Measurements from ENCODE around the gene HOMER2. TPM values are rescaled to one million over a fixed set of nuclear protein-coding genes. Genes with fewer than 3 reads are reported as not detected.

Gene HOMER2
- total and polyA plus RNA-seq, 2 experiments from 2014 or later = 5.9 to 14.5 TPM

- Histone ChIP-seq H3K79me2 (no peaks in the 10 kb centered on the region), H3K36me3 (replicated peaks; ENCODE audit: insufficient read depth, low read depth) (no peaks in the 10 kb centered on the region), H4K20me1 (ENCODE audit: insufficient read depth, poor library complexity, severe bottlenecking) (no peaks in the 10 kb centered on the region), H2AFZ (no peak overlapping the region), H3K4me1 (ENCODE audit: insufficient read depth) (no peaks in the 10 kb centered on the region), H3K9me2 (replicated peaks; ENCODE audit: insufficient read depth) (no peaks in the 10 kb centered on the region), H3K4me3 (no peak overlapping the region), H3K27ac (no peak overlapping the region), H3K4me2 (no peak overlapping the region), H3K27me3 (no peaks in the 10 kb centered on the region), H3K9me3 (ENCODE audit: low read depth) (no peaks in the 10 kb centered on the region)
- no peak for DNase-seq (ENCODE audit: low spot score)
- no peak for TF ChIP-seq EZH2 (IDR thresholded peaks at IDR 0.05; ENCODE audit: borderline replicate concordance)
- no peak for TF ChIP-seq CTCF (IDR thresholded peaks at IDR 0.05; ENCODE audit: poor library complexity)
- no peak for TF ChIP-seq EZH2phosphoT487 (IDR thresholded peaks at IDR 0.05; ENCODE audit: low read depth, severe bottlenecking, unreplicated experiment)
- WGBS (ENCODE audit: low lambda C conversion rate, missing lambda C conversion rate) = 80% methylated on average over 3 of the region's 3 CpGs
Observed at GRCh38 chr15:82904574-82904973, 47.9 kb downstream of the HOMER2 start.

GRCh38 chr15:82903511-82903910 is 49.0 kb downstream of the HOMER2 start:
- 95% methylated on average over 16 of the region's 16 CpGs for WGBS (ENCODE audit: low lambda C conversion rate, missing lambda C conversion rate)
- TF ChIP-seq EZH2 (IDR thresholded peaks at IDR 0.05; ENCODE audit: borderline replicate concordance) (no peak), EZH2phosphoT487 (IDR thresholded peaks at IDR 0.05; ENCODE audit: low read depth, severe bottlenecking, unreplicated experiment) (no peak), CTCF (IDR thresholded peaks at IDR 0.05; ENCODE audit: poor library complexity) (no peak)
- no peaks in the 10 kb centered on the region for H3K79me2 ChIP-seq
- no peak for DNase-seq (ENCODE audit: low spot score)
- no peak overlapping the region for H3K4me3 ChIP-seq
- H3K4me1 ChIP-seq (ENCODE audit: insufficient read depth) = no peaks in the 10 kb centered on the region
- no peaks in the 10 kb centered on the region for H3K27me3 ChIP-seq
- no peaks in the 10 kb centered on the region for H3K9me2 ChIP-seq (replicated peaks; ENCODE audit: insufficient read depth)
- no peaks in the 10 kb centered on the region for H4K20me1 ChIP-seq (ENCODE audit: insufficient read depth, poor library complexity, severe bottlenecking)
- H3K9me3 ChIP-seq (ENCODE audit: low read depth) = no peaks in the 10 kb centered on the region
- H3K4me2 ChIP-seq = no peak overlapping the region
- no peak overlapping the region for H2AFZ ChIP-seq
- H3K36me3 ChIP-seq (replicated peaks; ENCODE audit: insufficient read depth, low read depth) = no peaks in the 10 kb centered on the region
- no peak overlapping the region for H3K27ac ChIP-seq

GRCh38 chr15:82901114-82901805 is 51.3 kb downstream of the HOMER2 start:
- Histone ChIP-seq H3K27me3 (no peaks in the 10 kb centered on the region), H4K20me1 (ENCODE audit: insufficient read depth, poor library complexity, severe bottlenecking) (no peaks in the 10 kb centered on the region), H3K79me2 (no peaks in the 10 kb centered on the region), H3K9me3 (ENCODE audit: low read depth) (no peaks in the 10 kb centered on the region), H3K4me2 (no peak overlapping the region), H3K36me3 (replicated peaks; ENCODE audit: insufficient read depth, low read depth) (no peaks in the 10 kb centered on the region), H2AFZ (no peak overlapping the region), H3K9me2 (replicated peaks; ENCODE audit: insufficient read depth) (no peaks in the 10 kb centered on the region), H3K4me1 (ENCODE audit: insufficient read depth) (peaks cover 6% of the 10 kb centered on the region), H3K4me3 (no peak overlapping the region), H3K27ac (no peak overlapping the region)
- no peak for TF ChIP-seq EZH2phosphoT487 (IDR thresholded peaks at IDR 0.05; ENCODE audit: low read depth, severe bottlenecking, unreplicated experiment)
- TF ChIP-seq EZH2 (IDR thresholded peaks at IDR 0.05; ENCODE audit: borderline replicate concordance) = no peak
- TF ChIP-seq CTCF (IDR thresholded peaks at IDR 0.05; ENCODE audit: poor library complexity) = no peak
- DNase-seq (ENCODE audit: low spot score) = no peak
- 49% methylated on average over 6 of the region's 6 CpGs for WGBS (ENCODE audit: low lambda C conversion rate, missing lambda C conversion rate)

Measured in hepatocyte (in vitro differentiated cells).